Fibroblast of skin of left quadriceps (primary cell): ENCODE measurements around the gene TEX47.

ENCODE experiments used
- DNase-seq, 2 experiments: peaks; one replicate each; pipeline ENCODE4 v3.0.0-alpha.2; 2013; ENCODE audit warnings: low read depth in 2 of 2

Gene TEX47

DNA sequence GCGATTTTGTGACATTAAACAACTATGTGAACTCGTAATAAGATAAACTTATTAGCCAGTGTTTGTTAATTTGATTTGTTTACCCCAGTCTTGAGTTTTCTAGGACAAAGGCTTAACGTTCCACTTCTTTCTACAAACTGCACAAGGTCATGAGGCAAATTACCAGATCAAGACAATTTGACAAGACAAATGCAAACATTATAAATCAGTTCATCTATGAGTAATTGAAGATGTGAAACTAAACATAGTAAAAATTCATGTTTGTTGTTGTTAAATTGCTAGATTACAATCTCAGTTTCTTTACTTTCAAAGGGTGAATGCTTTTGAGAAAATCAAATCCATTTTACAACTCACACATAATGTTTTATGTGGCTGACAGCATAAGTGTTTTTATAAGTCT, 49.4 kb downstream of the TEX47 start:
- DNase-seq = no peak
